ENCODE measurements around the gene FAM20C.

Gene FAM20C

GRCh38 chr7:191981-192649 lies at the start of gene FAM20C:
Gene FAM20C, plus strand, starts transcription at chr7:192571. Its CDS starts 629 bp downstream, at chr7:193200.
- DNase-seq = no peak

GRCh38 chr7:143145-143751 lies 49.1 kb upstream of the FAM20C start:
- DNase-seq = no peak

- DNase-seq = no peak
These were observed 48.4 kb upstream of the FAM20C start for GRCh38 chr7:143811-144453.

- no peak for DNase-seq
These were observed 47.9 kb upstream of the FAM20C start for GRCh38 chr7:144454-144826.

DNA sequence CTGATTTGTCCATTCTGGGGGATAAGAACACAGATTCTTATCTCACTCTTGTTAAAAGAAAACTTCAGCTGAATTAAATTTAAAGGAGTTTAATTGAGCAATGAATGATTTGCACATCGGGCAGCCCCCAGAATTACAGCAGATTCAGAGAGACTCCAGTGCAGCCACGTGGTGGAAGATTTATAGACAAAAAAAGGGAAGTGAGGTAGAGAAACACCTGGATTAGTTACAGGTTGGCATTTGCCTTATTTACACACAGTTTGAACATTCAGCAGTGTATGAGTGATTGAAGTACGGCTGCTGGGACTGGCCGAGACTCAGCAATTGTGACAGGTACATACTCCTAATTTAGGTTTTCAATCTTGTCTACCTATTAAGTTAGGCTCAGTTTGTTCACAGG lies 46.5 kb upstream of the FAM20C start:
- no peak for DNase-seq

- no peak for DNase-seq
These were observed 43.8 kb upstream of the FAM20C start for GRCh38 chr7:148543-148931.

DNA sequence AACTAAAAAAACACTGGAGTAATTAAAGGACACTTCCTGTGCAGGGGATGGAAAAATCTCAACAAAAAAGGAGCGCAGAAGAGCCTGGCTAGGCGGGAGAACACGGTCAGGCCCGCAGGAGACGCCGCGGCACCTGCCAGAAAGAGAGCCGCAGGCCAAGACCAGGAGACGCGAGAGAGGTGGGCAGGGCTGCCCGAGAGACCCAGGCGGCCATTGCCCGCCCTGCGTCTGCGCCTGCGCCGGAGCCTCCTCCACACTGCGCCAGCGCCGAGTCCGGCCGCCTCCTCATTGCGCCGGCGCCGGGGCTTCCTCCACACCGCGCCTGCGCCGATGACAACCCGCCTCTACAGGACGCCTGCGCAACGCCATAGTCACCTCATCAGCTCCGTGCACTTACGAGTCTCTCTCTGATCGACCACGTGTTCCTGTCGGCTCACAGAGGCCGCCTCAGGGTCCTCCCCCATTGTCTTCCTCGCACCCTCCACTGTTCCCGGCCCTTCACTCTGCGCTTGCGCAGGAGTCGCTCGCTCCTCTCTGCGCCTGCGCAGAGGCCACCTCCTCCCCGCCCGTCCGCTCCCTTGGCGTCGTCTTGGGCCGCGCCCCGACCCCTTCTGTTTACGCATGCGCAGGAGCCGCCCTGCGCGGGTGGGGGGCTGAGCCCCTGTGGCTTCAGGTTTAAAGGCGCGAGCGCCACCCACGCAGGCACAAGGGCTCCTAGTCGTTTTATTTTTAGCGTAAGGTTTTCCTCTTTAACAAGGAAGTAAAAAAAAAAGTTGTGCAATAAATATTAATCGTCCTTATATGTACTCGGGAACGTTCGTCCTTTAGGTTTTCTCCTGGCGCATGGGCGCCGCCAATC lies 43.2 kb upstream of the FAM20C start:
- DNase-seq = peak; percentile 98

DNA sequence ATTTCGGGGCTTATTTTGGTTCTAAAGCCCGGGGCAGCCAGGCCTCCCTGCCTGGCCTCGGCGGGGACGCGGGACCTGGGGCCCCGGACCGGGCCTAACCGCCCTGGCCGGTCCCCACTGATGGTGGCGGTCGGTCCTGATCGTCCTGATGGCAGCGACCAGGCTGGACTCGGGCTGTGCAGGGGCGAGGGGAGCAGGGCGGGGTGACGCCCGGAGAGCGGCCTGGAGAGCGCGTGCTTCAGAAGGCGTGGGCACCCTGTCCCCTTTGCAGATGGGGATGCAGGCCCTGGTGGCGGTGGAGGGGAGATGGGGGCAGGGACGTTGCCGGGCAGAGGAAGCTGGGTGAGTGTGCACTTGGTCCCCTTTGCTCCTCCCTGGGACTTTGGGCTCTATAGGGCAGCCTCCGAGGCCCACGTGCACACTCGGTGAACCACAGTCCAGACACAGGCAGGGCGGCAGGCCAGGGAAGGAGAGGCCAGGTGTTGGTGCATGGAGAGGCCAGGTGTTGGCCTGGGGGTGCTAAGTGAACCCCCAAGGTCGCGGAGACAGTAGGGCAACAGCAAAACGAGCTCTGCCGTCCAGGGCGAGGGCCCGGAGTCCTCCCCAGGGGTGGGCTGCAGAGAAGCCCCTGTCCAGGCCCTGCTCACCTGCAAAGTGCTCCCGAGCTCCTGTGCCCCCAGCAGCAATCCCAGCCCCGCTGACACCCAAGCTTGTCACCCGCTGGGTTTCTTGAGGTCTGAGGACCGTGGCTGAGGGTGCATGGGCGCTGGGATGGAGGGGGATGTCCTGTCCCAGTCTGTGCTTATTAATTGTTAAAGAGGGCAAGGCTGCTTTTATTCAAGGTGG lies 42.4 kb upstream of the FAM20C start:
- no peak for DNase-seq

- no peak for DNase-seq
These were observed 41.6 kb upstream of the FAM20C start for GRCh38 chr7:150811-151221.

GRCh38 chr7:151346-152050 lies 40.9 kb upstream of the FAM20C start:
- no peak for DNase-seq

DNA sequence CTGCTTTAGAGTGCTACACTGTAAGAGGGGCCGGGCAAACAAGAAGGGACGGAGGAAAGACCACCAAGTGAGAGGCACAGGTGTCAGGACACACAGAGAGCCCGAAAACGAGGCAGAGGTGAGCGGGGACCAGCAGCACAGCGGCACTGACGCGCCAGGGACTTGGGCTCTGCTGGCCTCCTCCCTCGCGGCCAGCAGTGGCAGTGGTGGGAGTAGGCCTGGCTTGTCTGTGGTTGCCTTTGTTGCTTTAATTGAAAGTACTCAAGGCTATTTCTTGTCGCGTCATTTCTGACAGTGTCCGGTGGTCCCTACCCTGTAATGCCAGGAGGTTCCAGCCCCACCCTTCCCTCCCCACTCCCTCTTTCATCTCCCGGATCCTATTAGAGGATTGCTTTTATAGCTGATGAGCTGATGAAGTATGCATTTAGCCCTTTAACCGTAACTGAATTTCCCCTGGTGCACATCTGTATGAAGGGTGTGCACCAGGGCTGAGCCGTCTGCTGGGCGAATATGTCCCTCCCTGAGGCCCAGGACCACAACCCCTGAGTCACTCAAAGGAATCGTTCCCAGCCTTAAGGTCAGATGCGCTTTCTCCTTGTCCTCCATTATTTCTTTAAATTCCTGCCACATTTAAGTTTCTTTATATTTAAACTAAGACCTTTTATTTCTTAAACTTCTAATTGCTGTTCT lies 39.5 kb upstream of the FAM20C start:
- DNase-seq = peak; percentile 67

DNA sequence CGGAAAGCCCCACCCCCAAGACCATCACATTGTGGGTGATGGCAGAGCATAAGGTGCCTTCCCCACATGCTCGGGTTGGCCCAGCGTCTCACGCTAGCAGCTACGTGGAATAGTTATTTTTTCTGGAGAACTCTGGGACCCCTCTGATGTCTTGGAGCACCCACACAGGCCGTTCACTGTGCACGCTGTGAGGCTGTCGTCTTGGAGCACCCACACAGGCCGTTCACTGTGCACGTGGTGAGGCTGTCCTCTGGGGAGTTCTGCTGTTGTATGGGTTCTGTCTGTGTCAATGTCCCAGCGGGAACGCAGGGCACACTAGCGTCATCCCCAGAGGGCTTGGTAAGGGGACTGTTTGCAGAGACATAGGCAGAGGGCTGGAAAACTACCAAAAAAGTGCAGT lies 38.8 kb upstream of the FAM20C start:
- DNase-seq = no peak

DNA sequence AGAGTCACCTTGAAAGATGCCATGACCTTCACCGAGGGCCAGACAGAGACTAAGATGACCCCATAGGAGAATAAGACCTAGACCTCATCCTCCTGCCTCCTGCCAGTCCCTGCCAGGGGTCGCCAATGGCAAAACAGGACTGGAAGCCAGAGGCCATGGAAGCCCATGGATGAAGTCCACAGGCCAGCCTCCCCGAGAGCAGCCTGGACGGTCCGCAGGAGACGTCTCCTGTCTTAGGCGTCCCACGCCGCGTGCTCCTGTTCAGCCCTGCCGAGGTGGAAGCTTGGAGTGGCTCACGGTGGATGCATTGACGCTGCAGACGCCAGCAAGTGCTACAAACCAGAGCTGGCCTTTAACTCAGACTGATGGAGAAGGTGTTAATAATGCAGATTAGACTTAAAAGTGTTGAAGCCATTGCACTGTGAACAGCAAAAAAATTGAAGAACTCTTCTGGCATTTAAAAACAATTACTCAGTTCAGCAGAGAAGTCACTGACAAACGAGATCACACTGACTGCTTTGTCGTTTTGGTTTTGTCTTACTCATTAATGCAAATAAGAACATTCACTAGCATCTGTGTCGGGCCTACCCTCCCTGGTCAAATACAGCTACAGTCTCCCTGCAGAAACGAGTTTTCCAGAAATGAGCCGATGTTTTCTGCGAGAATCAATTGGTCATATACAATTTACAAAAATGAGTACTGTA lies 38.1 kb upstream of the FAM20C start:
- no peak for DNase-seq

- no peak for DNase-seq
These were observed 36.9 kb upstream of the FAM20C start for GRCh38 chr7:155469-155900.

- DNase-seq = no peak
These were observed 36.0 kb upstream of the FAM20C start for GRCh38 chr7:156111-157007.

DNA sequence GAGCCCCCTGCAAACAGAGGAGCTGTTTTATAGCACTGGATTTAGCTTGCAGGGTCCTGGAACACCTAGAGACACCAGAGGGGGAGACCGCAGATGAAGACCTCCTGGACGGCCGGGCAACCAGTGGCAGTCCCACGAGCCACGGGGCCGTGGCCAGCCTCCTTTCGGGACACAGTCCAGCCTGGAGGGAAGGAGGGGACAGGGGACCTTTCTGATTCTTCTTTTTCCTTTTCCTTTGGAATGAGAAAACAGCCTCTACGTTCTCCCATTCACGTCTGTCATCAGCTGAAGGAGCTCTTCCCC lies 35.4 kb upstream of the FAM20C start:
- no peak for DNase-seq

DNA sequence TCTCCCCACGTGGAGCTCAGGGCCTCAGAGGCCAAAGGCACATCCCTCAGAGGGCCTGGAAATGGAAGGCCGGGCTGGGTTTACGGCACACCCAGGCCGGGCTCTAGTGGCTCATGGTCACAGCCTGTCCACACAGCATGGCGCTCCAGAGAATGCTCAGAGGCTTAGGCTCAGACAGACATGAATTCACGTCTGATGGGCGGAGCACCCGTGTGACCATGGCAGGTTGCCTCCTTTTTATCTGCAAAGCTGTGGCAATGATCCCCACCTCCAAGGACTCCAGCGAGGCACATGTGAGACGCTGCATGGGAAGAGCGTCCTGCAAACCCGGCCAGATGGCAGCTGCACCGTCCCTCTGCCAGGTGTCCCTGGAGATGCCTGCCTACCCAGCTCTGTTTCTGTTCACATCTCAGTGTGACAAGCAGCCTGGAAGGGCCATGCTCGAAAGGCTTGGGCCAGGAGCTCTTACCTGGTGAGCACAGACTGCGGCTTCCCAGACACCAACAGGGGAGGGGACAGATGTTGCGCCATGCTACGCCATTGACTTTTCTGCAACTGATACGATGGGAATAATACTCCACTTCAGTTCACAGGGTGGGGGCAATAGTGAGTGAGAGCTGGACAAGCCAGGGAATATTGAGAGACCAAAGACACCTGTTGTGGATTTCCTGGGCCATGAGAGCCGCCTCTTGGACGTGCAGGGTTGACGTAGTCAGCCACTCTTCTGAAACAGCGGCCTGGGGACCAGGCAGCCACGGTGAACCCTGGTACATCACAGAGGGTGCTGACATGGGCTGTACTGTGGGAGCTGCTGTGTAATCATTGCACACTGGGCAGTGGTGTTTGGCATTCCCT lies 34.4 kb upstream of the FAM20C start:
- DNase-seq = no peak

DNA sequence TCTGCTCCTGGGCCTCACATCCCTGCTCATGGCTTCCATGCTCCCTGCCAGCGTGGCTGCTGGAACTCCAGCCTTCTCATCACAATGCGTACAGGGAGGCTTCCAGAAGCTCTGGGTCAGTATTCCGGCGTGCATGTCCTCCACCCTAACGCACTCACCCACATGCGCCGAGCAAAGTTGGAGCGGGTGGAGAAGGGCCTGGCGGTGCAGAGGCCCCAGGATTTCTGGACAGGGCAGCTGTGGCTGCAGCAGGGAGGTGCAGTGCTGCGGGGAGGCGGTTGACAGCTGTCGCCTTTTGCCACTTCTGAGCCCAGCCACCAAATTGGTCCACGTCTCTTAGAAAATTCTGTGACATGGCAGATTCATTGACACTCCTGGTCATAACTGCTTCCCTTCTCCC lies 33.6 kb upstream of the FAM20C start:
- DNase-seq = no peak
